HUES48 (cell line): Measurements from ENCODE around the gene DBNL.

Experiments
- H3K27ac ChIP-seq: one replicate; pipeline ENCODE4 v1.7.0; 2013; ENCODE audit warnings: low read depth, low read length, inconsistent platforms
- H3K27me3 ChIP-seq: 2 replicates; pipeline ENCODE4 v1.6.1; 2013; ENCODE audit warnings: mild to moderate bottlenecking, low read length; ENCODE audit not compliant: control insufficient read depth, insufficient read depth
- H3K36me3 ChIP-seq: 2 replicates; pipeline ENCODE4 v1.6.1; 2013; ENCODE audit warnings: low read length; ENCODE audit not compliant: control insufficient read depth, insufficient read depth
- H3K4me1 ChIP-seq: 2 replicates; pipeline ENCODE4 v1.6.1; 2013; ENCODE audit warnings: mild to moderate bottlenecking, low read length; ENCODE audit not compliant: control insufficient read depth, insufficient read depth
- H3K4me3 ChIP-seq: 2 replicates; pipeline ENCODE4 v1.5.1; 2013; ENCODE audit warnings: mild to moderate bottlenecking, low read depth, low read length
- H3K9ac ChIP-seq: 2 replicates; pipeline ENCODE4 v1.6.1; 2013; ENCODE audit warnings: mild to moderate bottlenecking, low read depth, low read length, moderate library complexity
- H3K9me3 ChIP-seq: 2 replicates; pipeline ENCODE4 v1.6.1; 2013; ENCODE audit warnings: low read length; ENCODE audit not compliant: control insufficient read depth, insufficient read depth

Gene DBNL

GRCh38 chr7:44109991-44110390 lies 65.5 kb downstream of the DBNL start:
- Histone ChIP-seq H3K9me3 (no peaks in the 10 kb centered on the region), H3K4me1 (peaks cover 6% of the 10 kb centered on the region; the same call in 1 of the 2 replicates), H3K4me3 (no peak overlapping the region), H3K27me3 (peaks cover 7% of the 10 kb centered on the region; the same call in 1 of the 2 replicates), H3K9ac (no peak overlapping the region), H3K36me3 (peaks cover 42% of the 10 kb centered on the region), H3K27ac (no peak overlapping the region)

GRCh38 chr7:44110719-44111635 lies 66.5 kb downstream of the DBNL start:
- Histone ChIP-seq H3K4me1 (no peaks in the 10 kb centered on the region), H3K27me3 (no peaks in the 10 kb centered on the region), H3K27ac (no peak overlapping the region), H3K9ac (no peak overlapping the region), H3K36me3 (peaks cover 52% of the 10 kb centered on the region), H3K4me3 (no peak overlapping the region), H3K9me3 (no peaks in the 10 kb centered on the region)
